HG03139 (cell line): ENCODE results near the gene PIM2.
"Not testable (repeated sequence)": the region's sequence is repeated elsewhere in the genome, so short reads cannot be mapped to it uniquely, and the experiment has no call there.

ENCODE experiments used
- ATAC-seq: cut with Tn5 transposase; IDR thresholded peaks from one replicate; pipeline ENCODE4 v1.9.1; 2021; ENCODE audit not compliant: unreplicated experiment

PIM2 gene

DNA sequence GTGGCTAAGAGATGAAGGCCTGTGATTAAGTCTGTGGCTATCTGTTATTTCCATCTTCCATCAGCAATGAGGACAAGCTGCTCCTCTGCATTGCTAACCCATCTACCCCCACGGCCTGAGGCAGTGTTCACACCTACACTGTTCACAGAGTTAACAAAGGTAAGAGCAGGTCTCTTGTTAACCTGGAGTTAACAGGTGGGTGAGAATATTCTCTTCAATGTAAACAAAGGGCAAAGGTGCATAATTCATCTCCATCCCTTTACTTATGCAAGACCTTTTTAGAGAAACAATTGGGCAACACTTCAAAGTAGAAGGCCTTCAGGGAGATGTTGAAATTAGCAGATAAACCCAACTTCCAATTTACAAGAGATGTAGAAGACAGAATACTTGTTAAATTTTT is 10.2 kb downstream of the PIM2 start:
- ATAC-seq: no peak

GRCh38 chrX:48905090-48905790 is 13.6 kb downstream of the PIM2 start:
- ATAC-seq: no peak

GRCh38 chrX:48904626-48905025 is 14.2 kb downstream of the PIM2 start:
- ATAC-seq: no peak

DNA sequence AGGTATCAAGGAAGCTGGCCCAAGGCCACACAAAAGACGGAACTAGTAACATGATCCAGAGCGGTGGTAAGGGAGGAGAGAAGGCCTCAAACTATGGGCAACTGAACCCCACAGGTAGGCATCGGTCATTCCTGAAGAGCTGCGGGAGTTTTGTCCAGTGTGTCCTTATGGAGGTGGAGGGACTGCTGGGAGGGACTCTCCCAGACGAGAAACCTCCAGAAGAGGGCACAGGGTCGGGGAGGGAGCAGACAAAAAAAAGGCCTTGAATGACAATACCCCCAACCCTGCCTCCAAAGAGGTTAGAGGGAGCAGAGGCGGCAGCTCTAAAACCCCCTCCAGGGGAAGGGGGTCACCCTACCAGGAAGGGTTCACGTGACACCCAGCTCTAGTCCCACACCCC is 14.6 kb downstream of the PIM2 start:
- ATAC-seq: no peak

GRCh38 chrX:48903290-48903689 is 15.5 kb downstream of the PIM2 start:
- no peak for ATAC-seq

DNA sequence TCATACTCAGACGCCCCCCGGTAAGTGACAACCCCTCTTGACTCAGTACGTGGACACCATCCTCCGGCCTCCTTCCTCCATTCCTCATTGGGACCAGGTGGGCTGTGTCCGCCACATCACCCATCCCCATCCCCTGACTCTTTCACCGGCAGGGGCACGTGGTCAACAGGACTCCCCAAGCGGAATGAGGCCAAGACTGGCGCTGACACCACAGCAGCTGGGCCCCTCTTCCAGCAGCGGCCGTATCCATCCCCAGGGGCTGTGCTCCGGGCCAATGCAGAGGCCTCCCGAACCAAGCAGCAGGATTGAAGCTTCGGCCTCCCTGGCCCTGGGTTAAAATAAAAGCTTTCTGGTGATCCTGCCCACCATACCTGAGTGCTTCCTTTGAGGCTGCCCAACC is 16.0 kb downstream of the PIM2 start:
- ATAC-seq: no peak

DNA sequence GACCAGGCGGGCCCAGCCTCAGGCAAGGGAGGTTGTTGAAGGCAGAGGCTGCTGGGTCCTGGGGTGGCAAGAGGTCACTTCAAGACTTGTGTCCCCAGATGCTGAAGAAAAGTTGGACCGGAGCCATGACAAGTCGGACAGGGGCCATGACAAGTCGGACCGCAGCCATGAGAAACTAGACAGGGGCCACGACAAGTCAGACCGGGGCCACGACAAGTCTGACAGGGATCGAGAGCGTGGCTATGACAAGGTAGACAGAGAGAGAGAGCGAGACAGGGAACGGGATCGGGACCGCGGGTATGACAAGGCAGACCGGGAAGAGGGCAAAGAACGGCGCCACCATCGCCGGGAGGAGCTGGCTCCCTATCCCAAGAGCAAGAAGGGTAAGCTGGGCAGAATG is 16.7 kb downstream of the PIM2 start:
- ATAC-seq: no peak

DNA sequence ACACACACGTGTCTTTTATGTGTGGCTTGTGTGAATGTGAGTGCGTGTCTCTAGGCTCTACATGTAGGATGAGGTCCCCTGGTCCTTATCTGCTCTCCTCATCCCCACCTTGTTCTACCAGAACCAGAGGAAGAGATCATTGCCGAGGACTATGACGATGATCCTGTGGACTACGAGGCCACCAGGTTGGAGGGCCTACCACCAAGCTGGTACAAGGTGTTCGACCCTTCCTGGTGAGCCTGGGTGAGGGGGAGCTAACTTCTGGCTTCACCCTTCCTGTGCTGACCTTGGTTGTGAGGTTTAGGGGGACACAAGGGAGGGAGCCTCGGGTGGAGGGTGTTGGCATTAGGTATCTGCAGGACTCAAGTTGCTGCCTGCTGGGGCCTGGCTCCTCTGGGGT is 17.8 kb downstream of the PIM2 start:
- ATAC-seq: no peak

GRCh38 chrX:48899078-48899410 is 19.8 kb downstream of the PIM2 start:
- no peak for ATAC-seq

GRCh38 chrX:48897625-48898306 is 21.1 kb downstream of the PIM2 start, which contains the start of the genes PQBP1 and TIMM17B:
PQBP1 (plus strand) TSS chrX:48897930; CDS start chrX:48898510, 580 bp downstream.
TIMM17B (minus strand) TSS chrX:48897768; CDS start chrX:48897749, 19 bp downstream.
- peak; percentile 86 for ATAC-seq

- peak; percentile 18 for ATAC-seq
These were observed 21.6 kb downstream of the PIM2 start for GRCh38 chrX:48897157-48897624.

DNA sequence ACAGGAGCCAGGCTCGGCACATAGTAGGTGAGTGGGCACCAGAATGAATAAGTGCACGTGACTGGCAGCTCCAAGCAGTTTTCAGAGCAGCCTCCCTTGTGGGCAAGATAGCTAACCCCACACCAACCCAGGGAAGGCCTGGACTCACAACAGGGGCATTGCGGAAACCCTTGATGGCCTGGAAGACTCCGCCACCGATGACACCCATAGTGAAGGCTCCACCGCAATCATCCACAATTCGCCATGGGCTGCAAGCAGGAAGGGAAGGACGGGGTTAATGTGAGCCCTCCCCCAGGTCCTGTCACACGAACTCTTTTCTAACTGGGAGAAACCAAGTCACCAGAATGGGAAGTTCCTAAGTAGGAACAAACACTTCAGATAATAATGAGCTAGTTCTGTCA is 22.2 kb downstream of the PIM2 start:
- no peak for ATAC-seq

DNA sequence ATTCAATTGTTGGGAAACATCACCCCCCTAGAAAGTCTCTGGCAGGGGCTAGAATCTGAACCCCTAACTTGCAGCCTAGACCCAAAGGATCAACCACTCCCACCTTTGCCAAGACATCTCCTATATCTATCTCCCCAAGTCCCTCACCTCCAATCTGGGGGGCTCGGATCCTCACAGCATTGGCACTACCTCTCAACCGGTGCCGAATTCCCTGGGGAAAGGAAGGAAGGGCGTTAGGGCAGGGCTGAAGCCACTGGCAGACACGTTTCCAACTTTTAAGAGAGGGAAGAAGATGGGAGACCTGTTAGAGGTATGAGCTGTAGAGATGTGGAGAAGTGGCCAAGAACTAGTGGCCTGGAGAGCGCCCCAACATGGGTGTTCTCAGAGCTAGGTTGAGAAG is 23.9 kb downstream of the PIM2 start:
- no peak for ATAC-seq

- no peak for ATAC-seq
These were observed 25.1 kb downstream of the PIM2 start for GRCh38 chrX:48893556-48894348.

- ATAC-seq: no peak
These were observed 25.9 kb downstream of the PIM2 start for GRCh38 chrX:48892896-48893295.

GRCh38 chrX:48891402-48892288 is 27.2 kb downstream of the PIM2 start:
- peak; percentile 79 for ATAC-seq

GRCh38 chrX:48890934-48891401 is 27.9 kb downstream of the PIM2 start:
- ATAC-seq: no peak

- no peak for ATAC-seq
These were observed 28.4 kb downstream of the PIM2 start for GRCh38 chrX:48890296-48890925.

GRCh38 chrX:48886586-48886985 is 32.2 kb downstream of the PIM2 start:
- ATAC-seq: not testable (repeated sequence)

DNA sequence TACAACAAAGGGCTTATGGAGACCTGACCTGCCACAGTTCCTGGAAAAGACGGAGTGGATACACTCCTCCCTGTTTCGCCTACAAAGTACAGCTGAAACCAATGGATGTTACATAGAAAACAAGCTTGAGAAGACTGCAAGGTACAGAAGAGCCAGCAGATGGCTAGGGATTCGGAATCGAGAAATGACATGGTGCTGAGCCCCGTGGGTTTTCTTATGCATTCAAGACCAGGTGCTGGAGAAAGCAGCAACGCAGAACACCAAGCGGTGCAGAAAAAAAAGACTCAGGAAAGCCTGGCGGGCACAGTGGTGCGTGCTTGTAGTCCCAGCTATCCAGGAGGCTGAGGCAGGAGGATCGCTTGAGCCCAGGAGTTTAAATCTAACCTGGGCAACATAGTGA is 35.1 kb downstream of the PIM2 start:
- no peak for ATAC-seq
